SJCRH30 (cell line): Measurements from ENCODE around the gene DNAH2. TPM values are rescaled to one million over a fixed set of nuclear protein-coding genes. Genes with fewer than 3 reads are reported as not detected.

ENCODE experiments used
- DNase-seq, 2 experiments: peaks; one replicate each; pipeline ENCODE4 v3.0.0-alpha.2; 2015 to 2020
- H3K27ac ChIP-seq: fragments of 250-450 bp; sonication (Bioruptor Pico); 2 replicates; pipeline ENCODE4 v1.5.1; 2020; ENCODE audit warnings: mild to moderate bottlenecking, moderate library complexity
- H3K27me3 ChIP-seq: fragments of 250-450 bp; sonication (Bioruptor Pico); 2 replicates; pipeline ENCODE4 v1.5.1; 2020; ENCODE audit warnings: mild to moderate bottlenecking, moderate library complexity
- H3K36me3 ChIP-seq: fragments of 250-450 bp; sonication (Bioruptor Pico); 2 replicates; pipeline ENCODE4 v1.5.1; 2020; ENCODE audit warnings: mild to moderate bottlenecking, moderate library complexity
- H3K4me1 ChIP-seq: fragments of 250-450 bp; sonication (Bioruptor Pico); 2 replicates; pipeline ENCODE4 v1.5.1; 2020; ENCODE audit warnings: mild to moderate bottlenecking, moderate library complexity
- H3K4me3 ChIP-seq: fragments of 250-450 bp; sonication (Bioruptor Pico); 2 replicates; pipeline ENCODE4 v1.5.1; 2020; ENCODE audit warnings: mild to moderate bottlenecking, moderate library complexity
- H3K9me3 ChIP-seq: fragments of 250-450 bp; sonication (Bioruptor Pico); replicated peaks from 2 replicates; pipeline ENCODE4 v1.5.1; 2020; ENCODE audit warnings: mild to moderate bottlenecking, moderate library complexity
- total RNA-seq: library from RNA; depleted of rRNA; stranded (reverse); fragments of >200 nt; shearing (Covaris generic); gene quantifications from 2 replicates; pipeline ENCODE4 v1.2.3, GENCODE V29; 2014

Gene DNAH2
- total RNA-seq, 1 experiment from 2014 or later = not detected

DNA sequence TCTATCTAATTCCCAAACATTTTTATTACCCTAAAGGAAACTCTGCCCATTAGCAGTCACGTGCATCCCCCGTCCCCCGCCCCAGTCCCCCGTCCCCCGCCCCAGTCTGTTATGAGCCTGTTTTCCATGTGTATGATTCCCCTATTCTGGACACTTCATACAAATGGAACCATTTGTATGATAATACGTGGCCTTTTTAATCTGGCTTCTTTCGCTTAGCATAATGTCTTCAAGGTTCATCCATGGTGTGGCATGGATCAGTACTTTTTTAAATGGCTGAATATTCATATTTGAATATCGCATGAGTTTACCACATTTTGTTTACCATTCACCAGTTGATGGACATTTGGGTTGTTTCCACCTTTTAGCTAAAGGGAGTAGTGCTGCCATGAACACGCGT, 49.5 kb downstream of the DNAH2 start:
- no peaks in the 10 kb centered on the region for H3K4me1 ChIP-seq
- no peak overlapping the region for H3K27ac ChIP-seq

GRCh38 chr17:7767405-7768021, 50.0 kb downstream of the DNAH2 start:
- no peaks in the 10 kb centered on the region for H3K4me1 ChIP-seq
- no peak for DNase-seq
- no peak overlapping the region for H3K27ac ChIP-seq
- no peaks in the 10 kb centered on the region for H3K27me3 ChIP-seq
- no peaks in the 10 kb centered on the region for H3K36me3 ChIP-seq
- no peak overlapping the region for H3K4me3 ChIP-seq
- no peaks in the 10 kb centered on the region for H3K9me3 ChIP-seq

More for the DNA sequence above, 49.5 kb downstream of the DNAH2 start:
- no peak for DNase-seq
- no peak overlapping the region for H3K4me3 ChIP-seq
- H3K27me3 ChIP-seq = no peaks in the 10 kb centered on the region
- no peaks in the 10 kb centered on the region for H3K9me3 ChIP-seq
- H3K36me3 ChIP-seq = no peaks in the 10 kb centered on the region

DNA sequence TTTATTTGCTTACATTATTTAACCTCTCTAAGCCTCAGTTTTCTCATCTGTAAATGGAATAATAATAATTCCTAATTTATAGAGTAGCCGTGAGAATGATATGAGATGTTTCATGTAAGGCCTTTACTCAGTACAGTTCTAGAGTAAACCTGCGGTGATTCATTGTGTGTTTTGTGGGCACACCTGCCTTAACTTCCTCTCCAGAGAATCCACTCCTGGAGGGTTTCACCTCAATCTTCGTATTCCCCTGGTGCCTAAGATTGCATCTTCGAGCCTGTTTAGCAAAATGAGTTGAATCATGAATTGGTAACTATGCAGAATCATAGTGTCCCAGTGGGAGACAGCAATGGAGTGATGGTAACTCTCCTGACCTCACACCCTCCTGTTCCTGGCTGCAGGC, 52.3 kb downstream of the DNAH2 start:
- no peaks in the 10 kb centered on the region for H3K36me3 ChIP-seq
- H3K4me1 ChIP-seq = no peaks in the 10 kb centered on the region
- no peaks in the 10 kb centered on the region for H3K27me3 ChIP-seq
- no peak overlapping the region for H3K4me3 ChIP-seq
- no peak overlapping the region for H3K27ac ChIP-seq
- H3K9me3 ChIP-seq = no peaks in the 10 kb centered on the region
- DNase-seq = no peak

- Histone ChIP-seq H3K27me3 (no peaks in the 10 kb centered on the region), H3K9me3 (no peaks in the 10 kb centered on the region), H3K36me3 (no peaks in the 10 kb centered on the region), H3K27ac (no peak overlapping the region), H3K4me1 (no peaks in the 10 kb centered on the region), H3K4me3 (no peak overlapping the region)
- no peak for DNase-seq
Measured at GRCh38 chr17:7774055-7774521, 56.5 kb downstream of the DNAH2 start.

DNA sequence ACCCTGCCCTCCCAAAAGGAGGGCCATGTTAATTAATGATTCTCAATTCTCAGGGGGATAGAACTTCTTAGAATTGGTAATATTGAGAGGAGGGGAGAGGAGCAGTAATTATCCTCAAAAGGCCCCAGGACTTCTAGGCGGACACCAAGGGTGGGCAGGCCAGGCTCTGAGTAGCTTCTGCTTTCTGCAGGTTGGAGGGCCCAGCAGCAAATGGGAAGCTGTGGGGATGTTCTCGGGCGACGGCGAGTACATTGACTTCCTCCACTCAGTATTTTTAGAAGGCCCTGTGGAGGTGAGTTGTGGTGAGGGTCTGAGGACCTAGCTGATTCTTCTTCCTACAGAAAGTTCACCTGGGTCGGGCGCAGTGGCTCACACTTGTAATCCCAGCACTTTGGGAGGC, 57.5 kb downstream of the DNAH2 start:
- Histone ChIP-seq H3K27ac (no peak overlapping the region), H3K4me3 (no peak overlapping the region), H3K36me3 (no peaks in the 10 kb centered on the region), H3K27me3 (no peaks in the 10 kb centered on the region), H3K4me1 (no peaks in the 10 kb centered on the region), H3K9me3 (no peaks in the 10 kb centered on the region)
- no peak for DNase-seq

DNA sequence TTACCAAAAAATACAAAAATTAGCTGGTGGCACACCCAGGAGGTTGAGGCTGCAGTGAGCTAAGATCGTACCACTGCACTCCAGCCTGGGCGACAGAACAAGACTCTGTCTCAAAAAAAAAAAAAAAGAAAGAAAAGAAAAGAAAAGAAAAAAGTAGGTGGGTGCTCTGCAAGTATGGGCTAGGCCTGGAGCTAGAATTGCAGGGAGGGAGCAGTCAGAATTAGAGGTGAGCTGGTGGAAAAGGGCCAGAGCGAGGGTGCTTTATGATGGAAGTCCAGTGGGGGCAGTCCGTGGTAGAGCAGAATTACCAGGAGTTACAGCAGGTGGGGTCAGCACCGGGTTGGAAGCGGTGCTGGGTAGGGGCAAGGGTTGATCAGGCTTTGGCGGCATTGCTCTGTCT, 59.5 kb downstream of the DNAH2 start:
- Histone ChIP-seq H3K27me3 (no peaks in the 10 kb centered on the region), H3K27ac (no peak overlapping the region), H3K4me1 (no peaks in the 10 kb centered on the region), H3K36me3 (no peaks in the 10 kb centered on the region), H3K4me3 (no peak overlapping the region), H3K9me3 (no peaks in the 10 kb centered on the region)
- DNase-seq = no peak

GRCh38 chr17:7780736-7781135, 63.2 kb downstream of the DNAH2 start:
- no peaks in the 10 kb centered on the region for H3K4me1 ChIP-seq
- H3K27me3 ChIP-seq = no peaks in the 10 kb centered on the region
- DNase-seq = no peak
- H3K9me3 ChIP-seq = no peaks in the 10 kb centered on the region
- no peak overlapping the region for H3K27ac ChIP-seq
- H3K4me3 ChIP-seq = no peak overlapping the region
- H3K36me3 ChIP-seq = no peaks in the 10 kb centered on the region

DNA sequence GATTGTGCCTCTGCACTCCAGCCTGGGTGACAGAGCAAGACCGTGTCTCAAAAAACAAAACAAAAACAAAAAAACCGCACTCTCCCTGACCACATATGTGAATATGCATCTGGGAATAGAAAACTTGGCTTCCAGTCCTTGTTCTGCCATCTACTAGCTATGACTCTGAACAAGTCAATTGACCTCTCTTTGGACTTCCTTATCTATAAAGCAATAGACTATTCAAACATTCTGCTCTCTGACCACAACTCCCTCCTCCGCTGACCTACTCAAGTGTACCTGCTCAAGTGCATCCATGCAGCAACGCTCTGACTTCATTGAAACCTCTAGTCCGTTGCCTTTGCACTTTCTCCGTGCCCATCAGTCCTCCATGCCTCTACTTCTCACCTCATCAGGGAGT, 63.9 kb downstream of the DNAH2 start:
- no peaks in the 10 kb centered on the region for H3K4me1 ChIP-seq
- H3K27me3 ChIP-seq = no peaks in the 10 kb centered on the region
- no peak overlapping the region for H3K4me3 ChIP-seq
- H3K27ac ChIP-seq = no peak overlapping the region
- H3K36me3 ChIP-seq = no peaks in the 10 kb centered on the region
- DNase-seq = no peak
- no peaks in the 10 kb centered on the region for H3K9me3 ChIP-seq

GRCh38 chr17:7782240-7782639, 64.7 kb downstream of the DNAH2 start:
- Histone ChIP-seq H3K4me1 (no peaks in the 10 kb centered on the region), H3K4me3 (no peak overlapping the region), H3K27me3 (no peaks in the 10 kb centered on the region), H3K36me3 (no peaks in the 10 kb centered on the region), H3K9me3 (no peaks in the 10 kb centered on the region), H3K27ac (no peak overlapping the region)
- DNase-seq = no peak

- H3K4me3 ChIP-seq = no peak overlapping the region
- H3K27ac ChIP-seq = no peak overlapping the region
- DNase-seq = no peak
- no peaks in the 10 kb centered on the region for H3K36me3 ChIP-seq
- H3K4me1 ChIP-seq = no peaks in the 10 kb centered on the region
- no peaks in the 10 kb centered on the region for H3K27me3 ChIP-seq
- H3K9me3 ChIP-seq = no peaks in the 10 kb centered on the region
Measured at GRCh38 chr17:7786866-7787265, 69.3 kb downstream of the DNAH2 start.

GRCh38 chr17:7789131-7789530, 71.6 kb downstream of the DNAH2 start:
- Histone ChIP-seq H3K4me1 (no peaks in the 10 kb centered on the region), H3K27me3 (no peaks in the 10 kb centered on the region), H3K36me3 (no peaks in the 10 kb centered on the region), H3K4me3 (no peak overlapping the region), H3K9me3 (no peaks in the 10 kb centered on the region), H3K27ac (no peak overlapping the region)
- DNase-seq = no peak

GRCh38 chr17:7790150-7790549, 72.6 kb downstream of the DNAH2 start:
- Histone ChIP-seq H3K36me3 (no peaks in the 10 kb centered on the region), H3K27me3 (no peaks in the 10 kb centered on the region), H3K27ac (no peak overlapping the region), H3K4me3 (no peak overlapping the region), H3K4me1 (no peaks in the 10 kb centered on the region), H3K9me3 (no peaks in the 10 kb centered on the region)
- DNase-seq = no peak

DNA sequence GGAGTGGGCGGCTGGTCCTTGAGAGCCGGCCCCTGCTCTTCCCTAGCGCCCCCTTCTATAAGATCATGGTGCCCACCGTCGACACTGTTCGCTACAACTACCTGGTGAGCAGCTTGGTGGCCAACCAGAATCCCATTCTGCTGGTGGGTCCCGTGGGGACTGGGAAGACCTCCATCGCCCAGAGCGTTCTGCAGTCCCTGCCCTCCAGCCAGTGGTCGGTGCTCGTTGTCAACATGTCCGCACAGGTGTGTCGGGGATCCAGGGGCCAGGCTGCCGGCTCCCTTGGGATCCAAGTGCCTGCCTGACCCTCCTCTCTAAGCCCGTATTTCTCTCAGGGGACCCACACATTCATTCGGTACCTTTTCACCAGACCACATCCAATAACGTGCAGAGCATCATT, 75.1 kb downstream of the DNAH2 start:
- DNase-seq = no peak
- H3K27me3 ChIP-seq = no peaks in the 10 kb centered on the region

DNA sequence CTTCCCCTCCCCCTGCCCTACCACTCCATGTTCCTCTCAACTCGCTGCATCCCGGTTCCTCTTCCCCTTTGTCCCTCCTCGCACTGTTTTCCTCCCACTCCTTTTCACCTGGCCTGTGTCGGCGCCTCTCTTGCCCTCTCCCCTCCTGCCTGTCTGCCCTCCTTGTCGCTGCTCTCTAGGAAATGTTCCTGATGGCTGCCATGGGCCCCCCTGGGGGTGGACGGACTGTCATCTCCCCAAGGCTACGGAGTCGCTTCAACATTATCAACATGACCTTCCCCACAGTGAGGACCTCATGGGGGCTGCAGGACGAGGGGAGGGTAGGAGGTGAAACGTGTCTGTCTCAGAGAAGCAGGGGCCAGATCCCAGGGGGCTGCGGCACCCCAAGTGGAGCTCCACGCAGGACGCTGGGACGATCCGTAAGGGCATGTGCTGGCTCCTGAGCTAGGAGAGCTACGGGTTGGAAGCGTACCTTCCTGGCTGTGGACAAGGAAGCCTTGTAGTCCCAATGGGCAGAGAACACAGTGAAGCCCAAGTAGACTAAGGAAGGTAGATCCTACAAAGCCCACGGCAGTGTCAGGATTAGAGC, 76.6 kb downstream of the DNAH2 start:
- Histone ChIP-seq H3K4me1 (no peaks in the 10 kb centered on the region), H3K4me3 (no peak overlapping the region), H3K27me3 (no peaks in the 10 kb centered on the region), H3K9me3 (no peaks in the 10 kb centered on the region), H3K27ac (no peak overlapping the region), H3K36me3 (no peaks in the 10 kb centered on the region)
- DNase-seq = no peak

More for the DNA sequence above, 75.1 kb downstream of the DNAH2 start:
- Histone ChIP-seq H3K4me3 (no peak overlapping the region), H3K9me3 (no peaks in the 10 kb centered on the region), H3K4me1 (no peaks in the 10 kb centered on the region), H3K36me3 (no peaks in the 10 kb centered on the region), H3K27ac (no peak overlapping the region)

GRCh38 chr17:7797976-7798375, 80.4 kb downstream of the DNAH2 start:
- DNase-seq = no peak
- Histone ChIP-seq H3K4me1 (no peaks in the 10 kb centered on the region), H3K27ac (no peak overlapping the region), H3K36me3 (no peaks in the 10 kb centered on the region), H3K27me3 (no peaks in the 10 kb centered on the region), H3K4me3 (no peak overlapping the region), H3K9me3 (no peaks in the 10 kb centered on the region)

GRCh38 chr17:7798839-7799238, 81.3 kb downstream of the DNAH2 start:
- H3K4me3 ChIP-seq = no peak overlapping the region
- H3K9me3 ChIP-seq = no peaks in the 10 kb centered on the region
- H3K4me1 ChIP-seq = no peaks in the 10 kb centered on the region
- no peak for DNase-seq
- H3K36me3 ChIP-seq = no peaks in the 10 kb centered on the region
- no peak overlapping the region for H3K27ac ChIP-seq
- no peaks in the 10 kb centered on the region for H3K27me3 ChIP-seq
